WERI-Rb-1 (cell line): Measurements from ENCODE around the gene TLL1.

Experiments used
- DNase-seq: peaks from one replicate; pipeline ENCODE4 v3.0.0-alpha.2; 2020
- H3K27ac ChIP-seq: fragments of 250-450 bp; sonication (Bioruptor Pico); 2 replicates; pipeline ENCODE4 v1.5.1; 2020; ENCODE audit warnings: mild to moderate bottlenecking, moderate library complexity
- H3K27me3 ChIP-seq: fragments of 250-450 bp; sonication (Bioruptor Pico); 2 replicates; pipeline ENCODE4 v1.5.1; 2021; ENCODE audit warnings: mild to moderate bottlenecking, low read depth, moderate library complexity; ENCODE audit not compliant: insufficient read depth, severe bottlenecking
- H3K36me3 ChIP-seq: fragments of 250-450 bp; sonication (Bioruptor Pico); 2 replicates; pipeline ENCODE4 v1.5.1; 2020; ENCODE audit warnings: mild to moderate bottlenecking, moderate library complexity
- H3K4me3 ChIP-seq: 2 replicates; pipeline ENCODE4 v1.5.1; 2011; ENCODE audit warnings: low read depth, mild to moderate bottlenecking, control low read depth, low read length
- H3K9me3 ChIP-seq: fragments of 250-450 bp; sonication (Bioruptor Pico); 2 replicates; pipeline ENCODE4 v1.5.1; 2021; ENCODE audit warnings: mild to moderate bottlenecking, moderate library complexity; ENCODE audit not compliant: severe bottlenecking
- CTCF ChIP-seq: IDR thresholded peaks from 2 replicates; pipeline ENCODE4 v1.5.1; 2011; ENCODE audit warnings: low read depth, mild to moderate bottlenecking, control low read depth, inconsistent platforms, low read length

The TLL1 gene

GRCh38 chr4:166092797-166093290 is 219.8 kb downstream of the TLL1 start:
- Histone ChIP-seq H3K9me3 (no peaks in the 10 kb centered on the region), H3K27ac (no peak overlapping the region), H3K36me3 (no peaks in the 10 kb centered on the region), H3K4me3 (no peak overlapping the region), H3K27me3 (no peaks in the 10 kb centered on the region)
- DNase-seq: no peak
- TF ChIP-seq CTCF: no peak

- Histone ChIP-seq H3K9me3 (no peaks in the 10 kb centered on the region), H3K27me3 (no peaks in the 10 kb centered on the region), H3K36me3 (no peaks in the 10 kb centered on the region), H3K27ac (no peak overlapping the region), H3K4me3 (no peak overlapping the region)
- TF ChIP-seq CTCF: no peak
- no peak for DNase-seq
Measured at GRCh38 chr4:166104623-166105022, 231.6 kb downstream of the TLL1 start.

- H3K9me3 ChIP-seq: no peaks in the 10 kb centered on the region
Measured at GRCh38 chr4:166121897-166122296, 248.9 kb downstream of the TLL1 start.

GRCh38 chr4:166123546-166123945 is 250.5 kb downstream of the TLL1 start:
- H3K4me3 ChIP-seq: no peak overlapping the region
- H3K9me3 ChIP-seq: no peaks in the 10 kb centered on the region
- no peak for TF ChIP-seq CTCF

More at GRCh38 chr4:166121897-166122296, 248.9 kb downstream of the TLL1 start:
- Histone ChIP-seq H3K4me3 (no peak overlapping the region), H3K27me3 (no peaks in the 10 kb centered on the region), H3K27ac (no peak overlapping the region), H3K36me3 (no peaks in the 10 kb centered on the region)
- no peak for TF ChIP-seq CTCF
- DNase-seq: no peak

GRCh38 chr4:166128403-166128802 is 255.4 kb downstream of the TLL1 start:
- Histone ChIP-seq H3K9me3 (no peaks in the 10 kb centered on the region), H3K36me3 (no peaks in the 10 kb centered on the region), H3K27me3 (no peaks in the 10 kb centered on the region), H3K4me3 (no peak overlapping the region), H3K27ac (no peak overlapping the region)
- no peak for DNase-seq
- TF ChIP-seq CTCF: no peak

More at GRCh38 chr4:166123546-166123945, 250.5 kb downstream of the TLL1 start:
- no peaks in the 10 kb centered on the region for H3K27me3 ChIP-seq
- no peak for DNase-seq
- H3K36me3 ChIP-seq: no peaks in the 10 kb centered on the region
- H3K27ac ChIP-seq: no peak overlapping the region

- no peak overlapping the region for H3K4me3 ChIP-seq
- no peaks in the 10 kb centered on the region for H3K36me3 ChIP-seq
- no peaks in the 10 kb centered on the region for H3K9me3 ChIP-seq
- H3K27ac ChIP-seq: no peak overlapping the region
- TF ChIP-seq CTCF: no peak
- no peaks in the 10 kb centered on the region for H3K27me3 ChIP-seq
- DNase-seq: no peak
Measured at GRCh38 chr4:166134285-166134684, 261.2 kb downstream of the TLL1 start.
